ENCODE data around the gene GPR161. TPM values are rescaled to one million over a fixed set of nuclear protein-coding genes. Genes with fewer than 3 reads are reported as not detected.

GPR161 gene
- total RNA-seq, 2 experiments from 2014 or later = 0.15 TPM; not detected in 1

DNA sequence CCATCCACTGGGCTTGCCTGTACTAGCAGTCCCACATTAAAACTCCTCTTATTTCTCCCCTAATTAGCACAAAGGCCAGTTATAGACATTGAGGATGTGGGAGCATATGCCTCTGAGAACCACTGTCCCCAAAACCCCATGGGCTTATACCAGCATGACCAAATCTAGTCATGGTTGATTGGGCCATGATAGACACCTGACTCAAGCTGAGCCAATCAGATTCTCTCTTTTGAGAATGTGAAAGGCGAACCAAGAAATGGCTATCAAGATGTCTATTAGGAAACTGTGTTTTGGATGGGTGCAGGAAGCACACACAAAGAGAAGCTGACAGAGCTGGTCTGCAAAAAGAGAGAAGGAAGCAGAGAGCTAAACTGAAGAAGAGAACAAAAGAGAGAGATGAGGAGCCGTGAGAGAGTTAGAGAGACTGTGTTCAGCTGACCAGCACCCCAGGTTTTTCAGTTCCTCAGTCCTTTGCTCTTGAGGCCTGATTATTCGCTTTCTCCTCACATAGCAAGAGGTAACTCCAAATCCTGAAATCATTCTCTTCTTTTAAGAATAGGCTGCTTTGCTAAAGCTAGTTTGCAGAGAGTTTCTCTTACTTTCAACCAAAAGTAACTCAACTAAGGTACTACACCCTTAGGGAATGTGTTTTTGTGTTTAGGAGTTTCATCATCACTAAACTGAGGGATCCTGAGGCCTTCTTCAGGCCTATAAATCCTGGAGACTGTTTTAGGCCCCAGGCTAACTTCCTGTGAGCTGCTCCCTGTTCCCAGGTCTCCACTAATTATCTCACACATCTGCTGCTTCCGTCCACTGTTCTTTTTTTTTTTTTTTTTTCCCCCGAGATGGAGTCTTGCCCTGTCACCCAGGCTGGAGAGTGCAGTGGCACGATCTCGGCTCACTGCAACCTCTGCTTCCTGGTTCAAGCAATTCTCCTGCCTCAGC is 34.1 kb upstream of the GPR161 start:
- no peaks in the 10 kb centered on the region for H4K20me1 ChIP-seq (ENCODE audit: insufficient read depth, low read length)
- POLR2A ChIA-PET = interaction anchor here (0.6 to 2.4 kb wide), 2 partner anchors 11 to 65 kb away, joined by 3 to 7 read pairs; no protein-coding TSS in a partner anchor
- H3K9me3 ChIP-seq (ENCODE audit: low read length) = no peaks in the 10 kb centered on the region
- BruUV-seq (replicated peaks) = no TSS peak
- peak overlapping the region; percentile 66 for H2AFZ ChIP-seq (ENCODE audit: low read length)
- H3K27ac ChIP-seq (ENCODE audit: low read depth, low read length, poor library complexity, severe bottlenecking) = no peak overlapping the region
- H3K4me1 ChIP-seq (ENCODE audit: insufficient read depth, low read length, poor library complexity, severe bottlenecking) = peaks cover 4% of the 10 kb centered on the region
- TF ChIP-seq, protein P1, sequence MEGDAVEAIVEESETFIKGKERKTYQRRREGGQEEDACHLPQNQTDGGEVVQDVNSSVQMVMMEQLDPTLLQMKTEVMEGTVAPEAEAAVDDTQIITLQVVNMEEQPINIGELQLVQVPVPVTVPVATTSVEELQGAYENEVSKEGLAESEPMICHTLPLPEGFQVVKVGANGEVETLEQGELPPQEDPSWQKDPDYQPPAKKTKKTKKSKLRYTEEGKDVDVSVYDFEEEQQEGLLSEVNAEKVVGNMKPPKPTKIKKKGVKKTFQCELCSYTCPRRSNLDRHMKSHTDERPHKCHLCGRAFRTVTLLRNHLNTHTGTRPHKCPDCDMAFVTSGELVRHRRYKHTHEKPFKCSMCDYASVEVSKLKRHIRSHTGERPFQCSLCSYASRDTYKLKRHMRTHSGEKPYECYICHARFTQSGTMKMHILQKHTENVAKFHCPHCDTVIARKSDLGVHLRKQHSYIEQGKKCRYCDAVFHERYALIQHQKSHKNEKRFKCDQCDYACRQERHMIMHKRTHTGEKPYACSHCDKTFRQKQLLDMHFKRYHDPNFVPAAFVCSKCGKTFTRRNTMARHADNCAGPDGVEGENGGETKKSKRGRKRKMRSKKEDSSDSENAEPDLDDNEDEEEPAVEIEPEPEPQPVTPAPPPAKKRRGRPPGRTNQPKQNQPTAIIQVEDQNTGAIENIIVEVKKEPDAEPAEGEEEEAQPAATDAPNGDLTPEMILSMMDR (conservative IDR thresholded peaks at IDR 0.05; ENCODE audit: low read length) = no peak
- CTCF ChIA-PET (ENCODE audit: unreplicated experiment) = no interaction called here
- no peak overlapping the region for H3K4me2 ChIP-seq (ENCODE audit: low read length)
- intact Hi-C loops (cut with micrococcal nuclease; ENCODE audit: unreplicated experiment) = no loop called here
- H3K9me2 ChIP-seq (ENCODE audit: insufficient read depth, low read length) = no peaks in the 10 kb centered on the region
- H3K79me2 ChIP-seq (ENCODE audit: insufficient read depth, low read depth, low read length) = no peaks in the 10 kb centered on the region
- no peak overlapping the region for H3K4me3 ChIP-seq (ENCODE audit: low read depth, low read length, poor library complexity, severe bottlenecking)
- no peaks in the 10 kb centered on the region for H3K36me3 ChIP-seq (ENCODE audit: insufficient read depth, low read length)
- DNase-seq (ENCODE audit: low spot score) = peak; percentile 14

DNA sequence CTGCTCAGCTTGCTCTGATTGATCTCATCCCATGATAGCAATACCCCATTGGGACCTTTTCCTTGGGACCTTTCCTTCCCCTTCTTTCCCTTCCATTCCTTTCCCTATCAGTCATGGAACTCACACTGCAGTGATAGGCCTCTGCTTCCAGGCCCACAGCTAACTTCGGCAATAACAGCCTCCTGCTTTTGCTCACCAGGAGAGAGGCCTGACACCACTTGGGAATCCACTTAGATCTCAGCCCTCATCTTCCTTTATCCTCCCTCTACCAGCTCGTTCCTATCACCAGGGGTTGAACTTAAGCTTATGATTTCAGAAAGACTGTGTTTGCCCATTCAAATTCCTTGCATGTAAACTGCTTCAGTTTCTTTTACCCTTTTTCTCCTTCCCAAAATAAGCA is 31.1 kb upstream of the GPR161 start:
- H3K4me1 ChIP-seq (ENCODE audit: insufficient read depth, low read length, poor library complexity, severe bottlenecking) = peaks cover 10% of the 10 kb centered on the region
- intact Hi-C loops (cut with micrococcal nuclease; ENCODE audit: unreplicated experiment) = no loop called here
- CTCF ChIA-PET (ENCODE audit: unreplicated experiment) = no interaction called here
- no peaks in the 10 kb centered on the region for H3K79me2 ChIP-seq (ENCODE audit: insufficient read depth, low read depth, low read length)
- TF ChIP-seq, protein P1 (conservative IDR thresholded peaks at IDR 0.05; ENCODE audit: low read length) = no peak
- no peak for TF ChIP-seq EZH2phosphoT487 (IDR thresholded peaks at IDR 0.05; ENCODE audit: borderline replicate concordance, low read depth, low read length)
- H4K20me1 ChIP-seq (ENCODE audit: insufficient read depth, low read length) = no peaks in the 10 kb centered on the region
- H3K9me2 ChIP-seq (ENCODE audit: insufficient read depth, low read length) = no peaks in the 10 kb centered on the region
- no peaks in the 10 kb centered on the region for H3K9me3 ChIP-seq (ENCODE audit: low read length)
- no peak overlapping the region for H2AFZ ChIP-seq (ENCODE audit: low read length)
- H3K4me2 ChIP-seq (ENCODE audit: low read length) = no peak overlapping the region
- no peaks in the 10 kb centered on the region for H3K36me3 ChIP-seq (ENCODE audit: insufficient read depth, low read length)
- DNase-seq (ENCODE audit: low spot score) = no peak
- no peak overlapping the region for H3K27ac ChIP-seq (ENCODE audit: low read depth, low read length, poor library complexity, severe bottlenecking)
- no TSS peak for BruUV-seq (replicated peaks)
- POLR2A ChIA-PET = interaction anchor here (0.7 to 0.9 kb wide), 4 partner anchors 22 to 129 kb away, joined by 3 read pairs; no protein-coding TSS in a partner anchor
- H3K4me3 ChIP-seq (ENCODE audit: low read depth, low read length, poor library complexity, severe bottlenecking) = no peak overlapping the region

DNA sequence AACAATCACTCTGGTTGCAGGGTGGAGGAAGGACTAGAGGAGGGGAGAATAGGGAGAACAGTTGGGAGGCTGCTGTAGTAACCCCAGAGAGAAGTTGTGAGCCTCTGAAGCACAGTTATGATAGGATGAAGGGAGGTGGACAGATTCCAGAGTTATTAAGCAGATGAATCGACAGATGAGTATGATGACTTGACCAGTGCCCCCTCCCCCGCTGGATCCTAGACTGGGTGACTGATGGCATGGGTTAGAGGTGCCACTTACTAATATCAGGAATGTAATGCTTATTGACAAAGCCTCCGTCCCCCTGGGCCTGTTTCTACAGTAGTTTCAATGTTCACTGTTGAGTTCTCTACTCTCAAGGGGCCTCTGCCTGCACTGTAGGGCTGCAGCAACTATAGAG is 28.0 kb upstream of the GPR161 start:
- H3K4me2 ChIP-seq (ENCODE audit: low read length) = no peak overlapping the region
- intact Hi-C loops (cut with micrococcal nuclease; ENCODE audit: unreplicated experiment) = no loop called here
- H3K79me2 ChIP-seq (ENCODE audit: insufficient read depth, low read depth, low read length) = no peaks in the 10 kb centered on the region
- H4K20me1 ChIP-seq (ENCODE audit: insufficient read depth, low read length) = no peaks in the 10 kb centered on the region
- no peak overlapping the region for H2AFZ ChIP-seq (ENCODE audit: low read length)
- CTCF ChIA-PET (ENCODE audit: unreplicated experiment) = interaction anchor here (0.5 kb wide), 1 partner anchor 423 kb away, joined by 7 read pairs; no protein-coding TSS in a partner anchor
- no TSS peak for BruUV-seq (replicated peaks)
- no peak overlapping the region for H3K27ac ChIP-seq (ENCODE audit: low read depth, low read length, poor library complexity, severe bottlenecking)
- no peaks in the 10 kb centered on the region for H3K9me2 ChIP-seq (ENCODE audit: insufficient read depth, low read length)
- H3K36me3 ChIP-seq (ENCODE audit: insufficient read depth, low read length) = no peaks in the 10 kb centered on the region
- no peak overlapping the region for H3K4me3 ChIP-seq (ENCODE audit: low read depth, low read length, poor library complexity, severe bottlenecking)
- POLR2A ChIA-PET = interaction anchor here (0.7 to 1.2 kb wide), 2 partner anchors 14 to 41 kb away, joined by 3 to 7 read pairs; partner anchors contain the start of gene TIPRL
- peaks cover 9% of the 10 kb centered on the region; the same call in 1 of the 2 replicates for H3K9me3 ChIP-seq (ENCODE audit: low read length)
- TF ChIP-seq, protein P1 (conservative IDR thresholded peaks at IDR 0.05; ENCODE audit: low read length) = no peak
- TF ChIP-seq EZH2phosphoT487 (IDR thresholded peaks at IDR 0.05; ENCODE audit: borderline replicate concordance, low read depth, low read length) = no peak
- DNase-seq (ENCODE audit: low spot score) = no peak
- H3K4me1 ChIP-seq (ENCODE audit: insufficient read depth, low read length, poor library complexity, severe bottlenecking) = peaks cover 7% of the 10 kb centered on the region
